Activated CD8-positive, alpha-beta memory T cell treated with anti-CD3 and anti-CD28 coated beads, Interleukin-2, amount 50 U/mL, for 24 hours (primary cell): ENCODE measurements around the gene STK40.

ENCODE experiments used
- DNase-seq: peaks from one replicate; pipeline ENCODE4 v3.0.0-alpha.2; 2020; ENCODE audit errors: extremely low read depth

The STK40 gene

DNA sequence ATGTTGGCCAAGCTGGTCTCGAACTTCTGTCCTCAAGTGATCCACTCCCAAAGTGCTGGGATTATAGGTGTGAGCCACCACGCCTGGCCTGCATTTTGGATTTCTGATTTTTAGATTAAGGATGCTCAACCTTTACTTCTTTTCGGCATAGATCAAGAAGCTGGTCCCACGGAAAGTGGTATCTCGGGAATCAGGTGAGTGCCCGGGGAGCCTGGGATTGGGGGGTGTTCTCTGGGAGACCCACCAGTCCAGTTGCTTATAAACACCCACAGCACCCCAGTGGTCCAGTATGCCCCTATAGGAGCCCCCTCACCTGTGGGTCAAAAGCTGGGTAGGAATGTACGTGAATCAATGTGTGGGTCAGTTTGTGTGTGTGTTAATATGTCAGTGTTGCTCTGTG, 76.3 kb downstream of the STK40 start:
- DNase-seq, result no peak

DNA sequence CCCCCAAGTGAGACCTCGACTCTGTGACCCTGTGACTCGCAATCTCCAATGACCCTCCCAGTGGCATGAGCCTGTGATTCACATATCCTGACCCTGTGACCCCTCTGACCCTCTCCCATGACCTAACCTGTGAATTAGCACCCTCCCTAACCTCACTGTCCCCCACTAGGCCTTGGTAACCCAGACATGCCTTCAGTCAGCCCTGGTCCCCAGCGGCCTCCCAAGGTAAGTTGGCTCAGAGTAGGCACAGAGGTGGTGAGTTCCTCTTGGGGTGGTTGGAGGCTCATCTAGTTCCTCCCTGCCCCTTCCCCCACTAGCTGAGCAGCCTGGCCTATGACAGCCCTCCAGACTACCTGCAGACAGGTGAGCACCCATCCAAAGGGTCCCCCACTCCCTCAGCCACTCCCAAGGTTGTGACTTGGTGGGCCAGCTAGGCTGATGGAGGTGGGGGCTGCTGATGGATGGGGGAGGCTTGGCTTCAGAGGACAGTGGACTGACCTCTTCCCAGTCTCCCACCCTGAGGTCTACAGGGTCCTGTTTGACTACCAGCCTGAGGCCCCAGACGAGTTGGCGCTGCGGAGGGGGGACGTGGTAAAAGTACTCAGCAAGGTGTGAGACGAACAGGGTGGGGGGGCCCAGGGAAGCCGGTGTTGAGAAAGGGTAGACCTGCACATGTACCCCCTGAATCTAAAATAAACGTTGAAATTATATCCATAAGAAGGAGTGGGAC, 78.0 kb downstream of the STK40 start:
- DNase-seq, result no peak

DNA sequence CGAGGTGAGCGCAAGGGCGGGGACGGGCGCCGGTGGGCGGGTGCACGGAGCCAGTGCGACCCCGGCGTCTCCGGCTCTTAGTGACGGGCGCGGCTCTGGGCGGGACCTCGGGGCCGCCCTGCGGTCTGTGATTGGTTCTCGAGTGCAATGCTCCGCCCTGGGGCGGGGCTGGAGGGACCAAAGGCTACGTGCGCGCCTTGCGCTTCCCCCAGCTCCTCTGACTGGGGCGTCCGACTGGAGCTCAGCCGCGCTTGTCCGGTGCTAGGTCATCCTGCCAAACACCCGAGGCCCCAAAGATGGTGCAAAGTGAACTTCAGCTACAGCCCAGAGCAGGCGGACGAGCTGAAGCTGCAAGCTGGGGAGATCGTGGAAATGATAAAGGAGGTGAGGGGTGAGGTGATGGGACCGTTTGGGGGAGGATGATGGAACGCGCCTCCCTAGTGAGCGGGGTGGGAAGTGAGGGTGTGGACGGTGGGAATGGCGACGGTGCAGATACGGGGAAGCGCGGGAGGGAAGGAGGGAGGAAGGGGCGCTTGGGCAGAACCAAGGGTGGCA, 78.7 kb downstream of the STK40 start:
- peak; percentile 68 for DNase-seq

DNA sequence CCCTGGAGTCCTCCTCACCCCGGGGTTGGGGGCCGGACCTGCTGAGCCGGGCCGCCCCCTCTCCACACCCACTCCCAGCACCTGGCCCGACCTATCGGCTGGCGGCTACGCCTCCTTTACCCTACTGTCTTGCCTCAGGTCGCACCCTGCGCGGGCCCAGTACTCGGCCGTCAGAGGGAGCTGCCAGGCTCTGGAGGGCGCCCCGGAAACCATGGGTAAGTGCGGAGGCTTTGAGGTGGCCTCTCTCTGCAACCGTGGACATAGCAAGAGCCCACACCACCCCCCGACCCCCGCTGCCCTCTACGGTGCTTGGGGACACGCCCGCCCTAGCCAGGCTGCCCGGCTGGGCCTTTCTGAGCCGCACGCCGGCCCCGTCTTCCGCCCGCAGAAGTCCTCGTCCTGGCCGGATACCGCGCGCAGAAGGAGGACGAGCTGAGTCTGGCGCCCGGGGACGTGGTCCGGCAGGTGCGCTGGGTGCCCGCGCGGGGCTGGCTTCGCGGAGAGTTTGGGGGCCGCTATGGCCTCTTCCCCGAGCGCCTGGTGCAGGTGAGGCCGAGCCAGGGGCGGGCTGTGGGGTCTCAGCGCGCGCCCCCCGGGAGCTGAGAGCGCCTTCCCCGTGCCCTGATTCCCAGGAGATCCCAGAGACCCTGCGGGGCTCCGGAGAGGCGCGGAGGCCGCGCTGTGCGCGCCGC, 79.4 kb downstream of the STK40 start, which contains the start of gene SH3D21:
SH3D21 (plus strand) TSS at position 159 of the 692 bp plus-strand sequence; CDS start at position 212, 53 bp downstream.
- DNase-seq, result no peak

DNA sequence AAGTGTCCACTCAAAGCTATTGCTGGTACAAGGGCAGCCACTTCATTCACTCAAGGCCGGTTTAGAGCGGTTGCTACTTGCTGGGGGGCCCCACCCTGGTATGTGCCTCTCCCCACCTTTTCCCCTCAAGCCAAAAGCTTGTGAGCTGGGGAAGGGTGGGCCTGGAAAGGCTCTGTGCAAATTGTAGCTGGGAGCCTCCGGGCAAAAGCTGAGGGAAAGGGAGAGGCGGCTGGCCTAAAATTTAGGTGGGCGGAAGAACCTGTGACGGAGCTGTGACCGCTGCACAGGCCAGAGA, 79.9 kb downstream of the STK40 start:
- DNase-seq, result no peak

DNA sequence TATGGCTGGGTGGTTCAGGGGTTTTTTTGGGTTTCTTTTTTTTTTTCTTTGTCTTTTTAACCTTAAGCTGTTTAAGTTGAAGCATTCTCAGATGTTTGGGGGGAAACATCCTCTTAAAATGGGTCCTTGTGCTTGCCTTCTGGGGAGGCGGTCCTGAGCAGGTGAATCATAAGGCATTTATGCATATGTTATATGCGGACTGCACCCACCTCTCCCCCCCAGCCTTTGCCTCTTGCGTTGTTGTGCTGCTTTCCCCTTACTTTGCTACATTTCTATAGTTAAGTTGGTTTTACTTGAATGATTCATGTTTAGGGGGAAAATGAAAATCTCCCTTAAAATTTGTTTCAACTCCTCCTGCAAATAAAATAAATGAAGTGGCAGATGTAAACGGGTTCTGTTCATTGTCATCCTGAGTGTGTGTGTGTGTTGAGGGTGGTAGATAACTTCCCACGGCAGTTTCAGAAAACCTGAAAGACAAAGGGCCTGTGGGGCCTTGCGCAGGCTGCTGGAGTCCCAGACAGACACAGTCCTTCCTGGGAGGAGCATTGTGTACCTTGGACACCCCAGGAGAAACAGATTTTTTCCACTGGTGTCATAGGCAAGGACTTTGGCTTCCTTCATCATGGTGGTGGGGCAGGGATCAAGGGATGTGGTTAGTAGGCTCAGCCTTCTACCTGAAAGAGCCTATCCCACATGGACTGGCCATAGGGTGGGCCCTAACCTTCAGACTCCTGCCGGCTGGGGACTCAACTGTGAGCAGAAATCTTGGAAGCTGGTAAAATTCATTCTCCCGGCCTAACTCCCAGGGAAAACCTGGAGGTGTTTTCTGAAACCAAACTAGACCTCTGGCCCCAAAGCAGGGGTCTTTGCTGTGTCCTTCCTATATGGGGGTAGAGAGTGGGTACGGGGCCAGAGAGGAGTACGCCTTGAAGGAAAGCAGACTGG, 80.5 kb downstream of the STK40 start:
- no peak for DNase-seq

DNA sequence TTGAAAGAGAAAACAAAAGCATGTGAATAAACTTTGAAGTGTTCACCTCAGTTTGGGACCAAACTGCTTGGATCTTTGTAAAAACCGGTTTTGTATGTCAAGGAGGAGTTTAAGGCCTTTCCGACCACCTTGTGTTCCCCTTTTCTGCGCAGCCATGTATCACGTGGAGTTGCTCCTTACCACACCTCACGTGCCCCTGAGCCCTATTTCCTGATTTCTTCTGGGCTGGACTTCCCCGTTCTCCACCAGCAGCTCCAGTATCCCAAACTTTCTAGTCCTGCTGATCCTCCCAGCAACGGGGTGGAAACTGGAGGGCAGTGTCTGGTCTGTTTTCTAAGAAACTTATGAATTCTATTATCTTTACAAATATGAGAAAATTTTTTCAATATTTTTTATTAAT, 81.2 kb downstream of the STK40 start:
- DNase-seq, result no peak

DNA sequence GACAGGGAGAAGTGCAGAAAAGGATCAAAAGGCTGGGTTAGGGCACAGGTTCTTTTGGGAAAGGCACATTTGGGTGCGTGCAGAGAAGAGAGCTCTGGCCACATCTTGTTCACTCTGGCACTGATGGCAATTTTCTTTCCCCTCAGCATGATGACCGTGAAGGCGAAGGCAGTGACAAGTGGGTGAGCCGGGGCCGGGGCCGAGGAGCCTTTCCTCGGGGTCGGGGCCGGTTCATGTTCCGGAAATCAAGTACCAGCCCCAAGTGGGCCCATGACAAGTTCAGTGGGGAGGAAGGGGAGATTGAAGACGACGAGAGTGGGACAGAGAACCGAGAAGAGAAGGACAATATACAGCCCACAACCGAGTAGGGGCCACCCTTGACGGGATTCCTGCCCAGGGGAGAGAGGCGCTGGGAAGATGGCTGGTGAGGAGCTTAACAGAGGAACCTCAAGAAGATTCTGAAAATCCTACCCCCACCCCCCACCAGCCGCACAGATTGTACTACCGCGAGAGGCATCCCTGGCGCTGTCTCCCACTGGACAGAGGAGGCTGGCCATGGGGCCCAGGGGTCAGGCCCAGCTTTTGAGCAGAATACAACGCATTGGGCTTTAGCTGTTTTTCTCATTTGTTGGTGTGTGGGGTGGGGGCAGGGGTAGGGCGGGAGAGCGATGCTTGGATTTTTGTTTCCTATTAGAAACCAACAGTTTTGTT, 81.9 kb downstream of the STK40 start:
- no peak for DNase-seq

DNA sequence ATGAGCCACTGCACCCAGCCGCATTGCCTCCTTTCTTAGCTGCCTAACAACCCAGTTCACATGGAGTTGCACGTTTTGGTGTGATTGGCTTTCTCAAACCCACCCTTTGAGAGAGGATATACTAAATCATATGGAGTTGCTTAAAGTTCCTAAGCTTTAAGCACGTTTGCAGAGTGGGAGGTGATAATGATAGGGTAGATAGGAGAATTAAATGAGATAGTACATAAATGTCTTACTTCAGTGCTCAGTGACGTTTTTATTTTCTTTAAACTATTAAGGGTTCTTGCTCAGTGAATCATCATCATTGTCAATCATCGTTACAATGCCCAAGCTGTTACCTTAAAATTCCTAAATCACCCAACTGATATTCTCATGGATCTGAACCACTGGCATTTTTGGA, 82.5 kb downstream of the STK40 start:
- no peak for DNase-seq

DNA sequence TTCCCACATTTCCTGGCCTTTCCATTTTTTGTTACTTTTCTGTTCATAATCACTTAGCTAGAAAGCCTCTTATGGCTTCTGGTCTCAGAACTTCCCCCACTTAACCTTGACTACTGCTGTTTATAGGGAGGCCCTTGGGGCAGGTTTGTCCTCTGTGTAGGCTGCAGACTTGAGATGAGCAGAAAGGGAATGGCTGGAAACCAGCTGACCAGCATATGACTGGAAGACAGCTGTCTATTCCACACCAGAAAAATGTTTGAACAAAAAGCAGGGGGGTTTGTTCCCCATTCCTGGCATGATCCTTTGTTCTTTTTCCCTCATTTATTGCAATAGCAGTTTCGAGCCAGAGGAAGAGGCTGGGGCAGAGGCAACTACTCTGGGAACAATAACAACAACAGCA, 84.5 kb downstream of the STK40 start:
- DNase-seq, result no peak

DNA sequence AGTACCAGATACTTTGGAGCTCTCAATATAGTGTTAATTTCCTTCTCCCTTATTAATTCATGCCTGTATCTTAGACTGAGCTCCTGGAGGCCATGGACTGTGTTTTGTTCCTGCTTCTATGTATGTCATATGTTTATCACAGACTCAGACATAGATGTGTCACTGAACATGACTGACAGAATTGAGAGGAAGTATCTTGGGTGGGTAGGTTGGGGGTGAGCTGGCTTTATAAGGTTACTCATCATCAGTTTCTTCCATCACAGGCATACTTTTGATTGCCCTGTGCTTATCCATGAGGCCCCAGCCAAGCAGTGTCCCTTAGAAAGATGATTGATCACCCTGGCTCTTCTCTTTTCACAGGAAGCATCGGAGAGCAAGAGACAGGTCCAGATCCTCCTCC, 85.2 kb downstream of the STK40 start:
- DNase-seq, result no peak

DNA sequence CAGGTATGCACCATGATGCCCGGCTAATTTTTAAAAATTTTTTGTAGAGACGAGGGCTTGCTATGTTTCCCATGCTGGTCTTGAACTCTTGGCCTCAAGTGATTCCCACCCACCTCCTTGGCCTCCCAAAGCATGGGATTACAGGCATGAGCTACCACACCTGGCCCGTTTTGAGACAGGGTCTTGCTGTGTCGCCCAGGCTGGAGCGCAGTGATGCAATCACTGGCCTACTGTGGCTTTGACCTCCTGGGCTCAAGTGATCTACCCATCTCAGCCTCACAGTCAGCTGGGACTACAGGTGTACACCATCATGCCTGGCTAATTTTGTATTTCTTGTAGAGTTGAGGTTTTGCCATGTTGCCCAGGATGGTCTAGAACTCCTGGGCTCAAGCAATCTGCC, 87.1 kb downstream of the STK40 start:
- no peak for DNase-seq

DNA sequence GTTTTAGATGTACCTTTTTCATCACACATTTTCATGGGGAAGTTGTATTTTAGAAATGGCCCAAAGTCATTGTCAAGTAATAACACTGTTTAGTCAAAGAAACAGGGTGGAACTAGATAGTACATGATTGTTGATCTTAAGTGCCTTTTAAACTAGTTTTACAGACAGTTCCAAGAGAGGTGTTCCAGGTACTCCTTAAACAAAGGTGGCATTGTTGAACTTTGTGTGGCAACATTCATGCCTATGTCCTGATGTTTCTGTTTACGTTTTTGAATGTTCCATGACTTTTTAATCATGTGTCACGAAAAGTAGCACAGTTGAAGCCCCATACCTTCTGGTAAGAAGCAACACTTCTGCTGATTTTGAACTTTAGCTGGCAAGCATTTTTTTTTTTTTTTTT, 88.7 kb downstream of the STK40 start:
- no peak for DNase-seq

DNA sequence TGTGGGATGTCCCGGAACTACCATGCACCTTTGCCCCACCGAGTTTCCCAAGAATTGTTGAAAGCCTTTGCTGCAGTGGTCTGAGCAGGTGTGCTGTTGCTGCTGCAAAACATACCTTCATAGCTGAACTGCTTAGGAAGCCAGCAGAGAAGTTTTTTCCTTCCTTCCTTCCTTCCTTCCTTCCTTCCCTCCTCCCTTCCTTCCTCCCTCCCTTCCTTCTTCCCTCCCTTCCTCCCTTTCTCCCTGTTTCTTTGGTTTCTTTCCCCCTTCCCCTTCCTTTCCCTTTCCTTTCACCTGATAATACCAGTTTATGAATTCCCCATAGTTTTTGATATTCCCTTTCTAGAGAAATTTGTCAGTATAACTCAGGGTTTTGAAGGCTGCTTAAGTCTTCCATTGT, 90.3 kb downstream of the STK40 start:
- no peak for DNase-seq
